Neural crest cell (in vitro differentiated cells): ENCODE measurements around the gene VAPB. TPM values are rescaled to one million over a fixed set of nuclear protein-coding genes. Genes with fewer than 3 reads are reported as not detected.

ENCODE experiments used
- DNase-seq: peaks from one replicate; pipeline ENCODE4 v3.0.0; 2021; ENCODE audit warnings: low read depth, mixed read lengths, low spot score
- H3K27ac Mint-ChIP-seq: one replicate; pipeline ENCODE4 v1.8.0; 2021; ENCODE audit warnings: mild to moderate bottlenecking, mixed read lengths; ENCODE audit not compliant: unreplicated experiment
- H3K27me3 Mint-ChIP-seq: 2 replicates; pipeline ENCODE4 v1.8.0; 2021; ENCODE audit warnings: low read depth, mild to moderate bottlenecking, mixed read lengths
- H3K36me3 Mint-ChIP-seq: 2 replicates; pipeline ENCODE4 v1.8.0; 2021; ENCODE audit warnings: low read depth, mild to moderate bottlenecking, mixed read lengths
- H3K4me1 Mint-ChIP-seq: 2 replicates; pipeline ENCODE4 v1.8.0; 2021; ENCODE audit warnings: mixed read lengths
- H3K4me3 Mint-ChIP-seq: one replicate; pipeline ENCODE4 v1.8.0; 2021; ENCODE audit warnings: mild to moderate bottlenecking, mixed read lengths
- H3K9me3 Mint-ChIP-seq: 2 replicates; pipeline ENCODE4 v1.8.0; 2021; ENCODE audit warnings: mixed read lengths
- total RNA-seq: library from RNA; stranded (reverse); gene quantifications from 2 replicates; pipeline ENCODE4 v1.2.1, GENCODE V29; 2021
- TF ChIP-seq, protein P1 (sequence below): fragments of 200-600 bp; sonication (generic); conservative IDR thresholded peaks from 2 replicates; pipeline ENCODE4 v1.5.0; 2021; ENCODE audit warnings: antibody characterized with exemption, mild to moderate bottlenecking

VAPB gene
- total RNA-seq, 1 donor from 2014 or later: 57.7 TPM

DNA sequence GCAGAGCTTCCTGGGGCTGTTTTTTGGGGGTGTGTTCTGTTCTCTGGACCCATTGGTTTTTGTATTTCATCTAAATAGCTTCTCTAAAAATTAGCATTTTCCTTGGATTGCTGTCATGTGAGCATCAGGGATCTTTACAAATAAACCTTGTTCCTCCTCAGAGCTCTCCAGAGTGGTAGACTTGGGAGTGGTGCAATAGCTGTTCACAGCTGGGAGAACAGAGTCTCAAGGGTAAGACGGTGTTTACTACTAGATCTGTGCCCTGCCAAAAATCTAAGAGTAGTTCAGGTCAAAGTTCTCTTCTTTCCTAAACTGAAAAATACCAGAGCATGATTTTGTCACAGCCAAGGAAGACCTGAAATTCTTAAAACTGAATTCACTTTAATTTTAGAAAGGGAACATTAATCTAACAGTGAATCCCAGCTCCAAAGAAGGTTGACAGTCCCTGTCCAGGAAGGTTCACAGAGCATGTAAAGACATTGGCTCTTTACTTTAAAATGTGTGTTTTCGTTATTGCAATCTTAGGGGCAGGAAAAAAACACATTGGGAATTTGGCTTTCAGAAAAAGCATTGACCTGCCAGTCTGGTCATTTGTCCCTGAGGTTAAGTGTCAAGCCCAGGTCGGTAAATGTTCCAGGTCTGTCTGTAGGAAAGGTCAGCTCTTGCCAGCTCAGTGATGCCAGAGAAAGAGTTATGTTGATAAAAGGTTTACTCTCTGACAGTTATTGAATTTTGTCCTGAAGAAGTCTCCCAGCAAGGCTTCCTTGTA is 43.3 kb downstream of the VAPB start:
- no peak for DNase-seq
- H3K36me3 Mint-ChIP-seq: peaks cover 5% of the 10 kb centered on the region
- no peaks in the 10 kb centered on the region for H3K9me3 Mint-ChIP-seq
- H3K4me1 Mint-ChIP-seq: peaks cover 9% of the 10 kb centered on the region
- H3K4me3 Mint-ChIP-seq: no peak overlapping the region
- H3K27ac Mint-ChIP-seq: peak overlapping the region; percentile 71
- TF ChIP-seq, protein P1, sequence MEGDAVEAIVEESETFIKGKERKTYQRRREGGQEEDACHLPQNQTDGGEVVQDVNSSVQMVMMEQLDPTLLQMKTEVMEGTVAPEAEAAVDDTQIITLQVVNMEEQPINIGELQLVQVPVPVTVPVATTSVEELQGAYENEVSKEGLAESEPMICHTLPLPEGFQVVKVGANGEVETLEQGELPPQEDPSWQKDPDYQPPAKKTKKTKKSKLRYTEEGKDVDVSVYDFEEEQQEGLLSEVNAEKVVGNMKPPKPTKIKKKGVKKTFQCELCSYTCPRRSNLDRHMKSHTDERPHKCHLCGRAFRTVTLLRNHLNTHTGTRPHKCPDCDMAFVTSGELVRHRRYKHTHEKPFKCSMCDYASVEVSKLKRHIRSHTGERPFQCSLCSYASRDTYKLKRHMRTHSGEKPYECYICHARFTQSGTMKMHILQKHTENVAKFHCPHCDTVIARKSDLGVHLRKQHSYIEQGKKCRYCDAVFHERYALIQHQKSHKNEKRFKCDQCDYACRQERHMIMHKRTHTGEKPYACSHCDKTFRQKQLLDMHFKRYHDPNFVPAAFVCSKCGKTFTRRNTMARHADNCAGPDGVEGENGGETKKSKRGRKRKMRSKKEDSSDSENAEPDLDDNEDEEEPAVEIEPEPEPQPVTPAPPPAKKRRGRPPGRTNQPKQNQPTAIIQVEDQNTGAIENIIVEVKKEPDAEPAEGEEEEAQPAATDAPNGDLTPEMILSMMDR: no peak
- H3K27me3 Mint-ChIP-seq: no peaks in the 10 kb centered on the region

DNA sequence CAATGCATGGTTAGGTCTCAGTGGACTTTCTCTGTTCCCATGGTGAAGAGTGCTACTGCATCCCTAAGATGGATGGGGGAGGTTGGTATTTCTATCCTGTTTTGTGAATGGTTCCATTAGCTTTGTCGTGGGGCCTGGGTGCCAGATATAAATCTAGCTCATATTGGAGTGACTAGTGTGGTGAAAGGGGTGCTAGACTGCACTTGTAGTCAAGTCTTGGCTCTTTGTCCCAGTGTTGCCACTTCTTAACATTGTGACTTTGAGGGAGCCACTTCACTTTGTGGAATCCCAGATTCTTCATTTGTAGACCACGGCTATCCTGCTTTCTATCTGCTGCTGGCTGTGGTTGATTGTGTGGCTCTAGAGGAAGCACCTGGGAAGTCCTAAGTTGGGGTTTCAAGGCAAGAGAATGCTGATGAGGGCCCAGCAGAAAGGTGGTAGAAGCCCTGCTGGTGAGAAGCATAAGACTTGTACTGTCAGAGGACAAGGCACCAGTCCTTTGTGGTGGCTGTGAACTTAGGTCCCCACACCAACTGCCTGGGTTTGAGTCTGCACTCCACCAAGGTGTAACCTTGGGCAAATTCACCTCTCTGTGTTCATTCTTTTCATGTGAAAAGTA is 44.1 kb downstream of the VAPB start:
- Mint-ChIP-seq H3K36me3 (peaks cover 5% of the 10 kb centered on the region), H3K4me3 (no peak overlapping the region), H3K4me1 (peaks cover 9% of the 10 kb centered on the region), H3K9me3 (no peaks in the 10 kb centered on the region), H3K27ac (no peak overlapping the region), H3K27me3 (no peaks in the 10 kb centered on the region)
- TF ChIP-seq, protein P1: no peak
- DNase-seq: no peak

DNA sequence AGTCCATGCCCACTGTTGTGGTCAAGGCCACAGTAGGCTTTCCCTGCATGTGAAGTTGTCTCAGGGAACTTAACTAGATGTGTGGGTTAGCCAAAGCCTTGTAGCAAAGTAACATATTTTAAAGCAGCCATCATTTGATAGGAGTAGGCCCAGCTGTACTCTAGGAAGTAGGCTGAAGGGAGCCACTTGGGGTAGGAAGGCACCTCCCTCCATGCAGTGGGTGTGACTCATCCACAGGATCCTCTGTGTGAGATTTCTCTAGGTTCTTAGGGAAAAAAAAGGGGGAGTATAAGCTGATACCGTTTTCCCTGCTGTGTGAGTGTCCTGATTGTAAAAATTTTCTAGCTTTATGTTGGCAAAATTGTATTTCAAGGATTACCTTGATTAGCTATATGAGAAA is 44.7 kb downstream of the VAPB start:
- TF ChIP-seq, protein P1: no peak
- peak overlapping the region; percentile 6 for H3K4me3 Mint-ChIP-seq
- no peaks in the 10 kb centered on the region for H3K27me3 Mint-ChIP-seq
- peaks cover 5% of the 10 kb centered on the region for H3K36me3 Mint-ChIP-seq
- DNase-seq: no peak
- no peak overlapping the region for H3K27ac Mint-ChIP-seq
- H3K9me3 Mint-ChIP-seq: no peaks in the 10 kb centered on the region
- peaks cover 14% of the 10 kb centered on the region for H3K4me1 Mint-ChIP-seq

DNA sequence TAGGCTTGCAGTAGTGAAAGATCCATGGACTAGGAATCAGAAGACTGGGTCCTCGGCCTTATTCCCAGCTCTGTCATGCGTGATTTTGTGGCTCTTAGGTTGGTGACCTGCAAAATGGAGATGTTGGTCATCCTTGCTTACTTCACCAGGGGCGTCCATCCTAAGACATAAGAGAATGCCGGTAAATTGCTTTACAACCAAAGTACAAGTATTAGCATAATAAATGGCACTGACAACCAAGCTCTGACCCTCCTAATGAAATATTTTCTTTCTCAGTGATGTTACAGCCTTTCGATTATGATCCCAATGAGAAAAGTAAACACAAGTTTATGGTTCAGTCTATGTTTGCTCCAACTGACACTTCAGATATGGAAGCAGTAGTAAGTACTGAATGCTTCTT is 45.3 kb downstream of the VAPB start:
- Mint-ChIP-seq H3K36me3 (peaks cover 7% of the 10 kb centered on the region), H3K9me3 (no peaks in the 10 kb centered on the region), H3K4me1 (peaks cover 20% of the 10 kb centered on the region), H3K4me3 (no peak overlapping the region), H3K27ac (no peak overlapping the region), H3K27me3 (no peaks in the 10 kb centered on the region)
- DNase-seq: no peak
- TF ChIP-seq, protein P1: no peak

DNA sequence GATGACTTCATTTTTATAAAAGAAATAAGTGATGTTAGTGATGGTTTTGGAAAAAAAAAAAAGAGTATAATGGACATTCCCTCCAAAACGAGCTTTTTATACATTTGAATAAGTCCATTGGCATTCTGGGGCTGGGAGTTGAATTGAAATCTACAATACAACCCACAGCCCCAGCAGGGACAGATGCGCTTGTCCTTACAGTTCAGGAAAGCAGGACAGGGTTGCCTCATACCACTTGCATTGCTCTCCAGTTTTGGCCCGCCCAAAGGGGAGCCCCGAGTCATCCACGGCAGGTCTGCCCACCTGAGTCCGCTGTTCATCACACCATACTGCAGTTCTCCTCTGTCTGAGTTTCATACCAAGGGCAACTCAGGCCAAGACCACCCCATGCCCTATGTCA is 46.2 kb downstream of the VAPB start:
- peak overlapping the region; percentile 54 for H3K27ac Mint-ChIP-seq
- no peak for DNase-seq

More for the DNA sequence above, 46.2 kb downstream of the VAPB start:
- TF ChIP-seq, protein P1: no peak
- Mint-ChIP-seq H3K9me3 (no peaks in the 10 kb centered on the region), H3K4me1 (peaks cover 29% of the 10 kb centered on the region), H3K4me3 (no peak overlapping the region), H3K36me3 (peaks cover 9% of the 10 kb centered on the region), H3K27me3 (no peaks in the 10 kb centered on the region)
